Ishikawa (cell line): ENCODE data around the gene PARP9.

Source experiments
- CEBPB ChIP-seq: IDR thresholded peaks from 2 replicates; pipeline ENCODE4 v1.6.1; 2012
- TCF12 ChIP-seq: IDR thresholded peaks from 2 replicates; pipeline ENCODE4 v1.6.1; 2012; ENCODE audit warnings: low read depth

GRCh38 chr3:122536632-122537001 is 27.5 kb downstream of the PARP9 start:
- TF ChIP-seq CEBPB (no peak), TCF12 (no peak)
